ENCODE results near the gene LIMK2. TPM values are rescaled to one million over a fixed set of nuclear protein-coding genes. Genes with fewer than 3 reads are reported as not detected.

LIMK2 gene
- polyA plus RNA-seq, 1 donor from 2014 or later = 44.2 TPM

GRCh38 chr22:31295831-31296657, 83.9 kb downstream of the LIMK2 start:
- no peak overlapping the region for H2AFZ ChIP-seq (ENCODE audit: low read depth, low read length)
- no peaks in the 10 kb centered on the region for H3K79me2 ChIP-seq (replicated peaks; ENCODE audit: insufficient read depth, low read length)
- H3K4me2 ChIP-seq (ENCODE audit: low read length) = no peak overlapping the region
- H3K36me3 ChIP-seq (ENCODE audit: insufficient read depth, low read length) = no peaks in the 10 kb centered on the region
- H3K9ac ChIP-seq (ENCODE audit: low read length) = no peak overlapping the region
- no peak overlapping the region for H3K27ac ChIP-seq (ENCODE audit: low read length)
- no peak overlapping the region for H3K4me3 ChIP-seq (ENCODE audit: low read length)
- no peaks in the 10 kb centered on the region for H3K27me3 ChIP-seq (ENCODE audit: insufficient read depth, low read depth, low read length)
- no peaks in the 10 kb centered on the region for H3F3A ChIP-seq (ENCODE audit: insufficient read depth, low read length, poor library complexity, severe bottlenecking)
- H3K9me3 ChIP-seq (ENCODE audit: low read length) = no peaks in the 10 kb centered on the region
- H4K20me1 ChIP-seq (ENCODE audit: insufficient read depth) = no peaks in the 10 kb centered on the region
- TF ChIP-seq EZH2 (IDR thresholded peaks at IDR 0.05; ENCODE audit: borderline replicate concordance, insufficient read depth, low read length, poor library complexity, severe bottlenecking) = no peak
- no peak for TF ChIP-seq SMC3 (conservative IDR thresholded peaks at IDR 0.05; ENCODE audit: poor library complexity)
- no peak for TF ChIP-seq RAD21 (conservative IDR thresholded peaks at IDR 0.05)
- H3K9me2 ChIP-seq (ENCODE audit: insufficient read depth, low read length) = no peaks in the 10 kb centered on the region

GRCh38 chr22:31300896-31301295, 88.8 kb downstream of the LIMK2 start:
- Histone ChIP-seq H3K4me3 (ENCODE audit: low read length) (no peak overlapping the region), H3K4me2 (ENCODE audit: low read length) (no peak overlapping the region), H3K36me3 (ENCODE audit: insufficient read depth, low read length) (no peaks in the 10 kb centered on the region), H3K27ac (ENCODE audit: low read length) (no peak overlapping the region), H3K9me2 (ENCODE audit: insufficient read depth, low read length) (no peaks in the 10 kb centered on the region), H3F3A (ENCODE audit: insufficient read depth, low read length, poor library complexity, severe bottlenecking) (no peaks in the 10 kb centered on the region), H3K79me2 (replicated peaks; ENCODE audit: insufficient read depth, low read length) (no peaks in the 10 kb centered on the region), H3K9me3 (ENCODE audit: low read length) (no peaks in the 10 kb centered on the region), H2AFZ (ENCODE audit: low read depth, low read length) (no peak overlapping the region), H3K9ac (ENCODE audit: low read length) (no peak overlapping the region), H3K27me3 (ENCODE audit: insufficient read depth, low read depth, low read length) (no peaks in the 10 kb centered on the region), H4K20me1 (ENCODE audit: insufficient read depth) (no peaks in the 10 kb centered on the region)
- TF ChIP-seq POLR2AphosphoS5 (IDR thresholded peaks at IDR 0.05) (no peak), TAF1 (IDR thresholded peaks at IDR 0.05; ENCODE audit: low read depth) (no peak), RAD21 (conservative IDR thresholded peaks at IDR 0.05) (no peak), CTCF (IDR thresholded peaks at IDR 0.05; ENCODE audit: poor library complexity, severe bottlenecking) (no peak), EZH2 (IDR thresholded peaks at IDR 0.05; ENCODE audit: borderline replicate concordance, insufficient read depth, low read length, poor library complexity, severe bottlenecking) (no peak), SMC3 (conservative IDR thresholded peaks at IDR 0.05; ENCODE audit: poor library complexity) (no peak), MXI1 (conservative IDR thresholded peaks at IDR 0.05; ENCODE audit: poor library complexity, severe bottlenecking) (no peak)

DNA sequence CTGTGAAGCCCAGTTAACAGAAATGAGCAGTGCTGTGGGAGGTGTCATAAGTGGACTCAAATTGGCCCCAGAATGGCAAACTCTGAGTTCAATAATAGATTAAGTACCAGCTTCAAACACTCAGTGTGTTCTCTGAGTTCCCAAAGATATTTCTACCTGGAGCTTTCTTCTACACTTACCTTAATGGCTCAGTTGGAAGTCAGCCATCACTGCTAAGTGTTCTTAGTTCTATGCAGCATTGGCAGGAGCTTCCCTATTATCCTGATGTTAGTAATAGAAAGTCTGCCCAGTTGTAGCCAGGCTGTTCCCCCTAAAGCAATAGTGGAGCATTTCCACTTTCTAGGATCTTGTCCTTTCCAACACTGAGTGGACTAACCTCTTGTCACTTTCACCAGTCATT, 89.9 kb downstream of the LIMK2 start:
- no peak overlapping the region for H3K4me2 ChIP-seq (ENCODE audit: low read length)
- no peaks in the 10 kb centered on the region for H3K9me2 ChIP-seq (ENCODE audit: insufficient read depth, low read length)
- no peaks in the 10 kb centered on the region for H3K36me3 ChIP-seq (ENCODE audit: insufficient read depth, low read length)
- no peak overlapping the region for H3K4me3 ChIP-seq (ENCODE audit: low read length)
- H4K20me1 ChIP-seq (ENCODE audit: insufficient read depth) = no peaks in the 10 kb centered on the region
- peak overlapping the region; percentile 29 for H3K27ac ChIP-seq (ENCODE audit: low read length)
- TF ChIP-seq MXI1 (conservative IDR thresholded peaks at IDR 0.05; ENCODE audit: poor library complexity, severe bottlenecking) = no peak
- peak; percentile 67 for TF ChIP-seq REST (IDR thresholded peaks at IDR 0.05; ENCODE audit: borderline replicate concordance)
- peak; percentile 72 for TF ChIP-seq POLR2AphosphoS5 (IDR thresholded peaks at IDR 0.05)
- peak; percentile 47 for TF ChIP-seq EP300 (conservative IDR thresholded peaks at IDR 0.05; ENCODE audit: poor library complexity, severe bottlenecking)
- TF ChIP-seq SMC3 (conservative IDR thresholded peaks at IDR 0.05; ENCODE audit: poor library complexity) = no peak
- no peak for TF ChIP-seq TAF1 (IDR thresholded peaks at IDR 0.05; ENCODE audit: low read depth)
- TF ChIP-seq CTCF (IDR thresholded peaks at IDR 0.05; ENCODE audit: poor library complexity, severe bottlenecking) = no peak
- TF ChIP-seq RAD21 (conservative IDR thresholded peaks at IDR 0.05) = no peak
- H3K27me3 ChIP-seq (ENCODE audit: insufficient read depth, low read depth, low read length) = no peaks in the 10 kb centered on the region
- no peak overlapping the region for H3K9ac ChIP-seq (ENCODE audit: low read length)
- H3K79me2 ChIP-seq (replicated peaks; ENCODE audit: insufficient read depth, low read length) = no peaks in the 10 kb centered on the region
- no peaks in the 10 kb centered on the region for H3F3A ChIP-seq (ENCODE audit: insufficient read depth, low read length, poor library complexity, severe bottlenecking)
- no peaks in the 10 kb centered on the region for H3K9me3 ChIP-seq (ENCODE audit: low read length)
- no peak overlapping the region for H2AFZ ChIP-seq (ENCODE audit: low read depth, low read length)

All from neural cell (in vitro differentiated cells).